HEK293 (cell line): Measurements from ENCODE around the gene FNTB.

Experiments used
- CTCF ChIA-PET: fragments of 350-600 bp; formaldehyde crosslinking; extraction: SDS; loops from one replicate; lab custom pipeline; 2021; ENCODE audit warnings: antibody characterized with exemption; lab: Yijun Ruan, JAX
- POLR2A ChIA-PET: fragments of 300-600 bp; formaldehyde crosslinking; extraction: SDS; loops from one replicate; lab custom pipeline; 2020; ENCODE audit warnings: antibody characterized with exemption, inconsistent platforms; lab: Yijun Ruan, JAX
- H3K27ac ChIP-seq: fragments of 200-500 bp; sonication (Bioruptor generic); 2 replicates; pipeline ENCODE4 v1.5.1; 2014; ENCODE audit warnings: low read depth, low read length, control low read depth, inconsistent platforms; ENCODE audit errors: extremely low read depth
- H3K36me3 ChIP-seq, 2 experiments: fragments of 200-500 bp in 1 of 2; sonication (Bioruptor generic) in 1 of 2; 1 replicate in 1 of 2; 2 replicates in 1 of 2; pipeline ENCODE4 v1.5.1; 2014 to 2017; ENCODE audit warnings: inconsistent platforms in 2 of 2, low read length in 2 of 2; ENCODE audit not compliant: control insufficient read depth in 2 of 2, insufficient read depth in 1 of 2
- H3K4me1 ChIP-seq: fragments of 200-500 bp; sonication (Bioruptor generic); 2 replicates; pipeline ENCODE4 v1.5.1; 2014; ENCODE audit warnings: mild to moderate bottlenecking, low read length, inconsistent platforms; ENCODE audit not compliant: control insufficient read depth, insufficient read depth
- H3K4me3 ChIP-seq: 2 replicates; pipeline ENCODE4 v1.5.1; 2011; ENCODE audit warnings: low read depth, mild to moderate bottlenecking, control low read depth, low read length, moderate library complexity
- H3K9me3 ChIP-seq: fragments of 200-500 bp; sonication (Bioruptor generic); 2 replicates; pipeline ENCODE4 v1.5.1; 2014; ENCODE audit warnings: low read depth, low read length, inconsistent platforms; ENCODE audit not compliant: control insufficient read depth, insufficient read depth
- AEBP2 ChIP-seq: fragments of 450-650 bp; formaldehyde crosslinking; IDR thresholded peaks from 2 replicates; pipeline ENCODE4 v1.5.1; 2016; ENCODE audit warnings: missing biosample characterization, missing genetic modification characterization, borderline replicate concordance
- BCL11B ChIP-seq: fragments of 450-650 bp; formaldehyde crosslinking; IDR thresholded peaks from 2 replicates; pipeline ENCODE4 v1.5.1; 2016; ENCODE audit warnings: low read depth, missing biosample characterization, missing genetic modification characterization
- EGR2 ChIP-seq: fragments of 450-650 bp; formaldehyde crosslinking; IDR thresholded peaks from 2 replicates; pipeline ENCODE4 v1.5.1; 2016; ENCODE audit warnings: low read depth, missing biosample characterization, missing genetic modification characterization
- HOXD13 ChIP-seq: sonication (generic); formaldehyde crosslinking; IDR thresholded peaks from 2 replicates; pipeline ENCODE4 v1.8.0; 2022; ENCODE audit warnings: missing genetic modification reagents, borderline replicate concordance
- PRDM2 ChIP-seq: fragments of 450-650 bp; formaldehyde crosslinking; IDR thresholded peaks from 2 replicates; pipeline ENCODE4 v1.5.1; 2016; ENCODE audit warnings: missing biosample characterization, missing genetic modification characterization, borderline replicate concordance
- YY1 ChIP-seq: fragments of 450-650 bp; formaldehyde crosslinking; IDR thresholded peaks from 2 replicates; pipeline ENCODE4 v1.5.1; 2018; ENCODE audit warnings: missing biosample characterization, missing genetic modification characterization
- ZBTB44 ChIP-seq: fragments of 450-650 bp; IDR thresholded peaks from 2 replicates; pipeline ENCODE4 v1.5.1; 2018; ENCODE audit warnings: missing biosample characterization, mild to moderate bottlenecking, missing genetic modification characterization
- ZBTB49 ChIP-seq: fragments of 450-650 bp; formaldehyde crosslinking; IDR thresholded peaks from 2 replicates; pipeline ENCODE4 v1.5.1; 2016; ENCODE audit warnings: missing biosample characterization, missing genetic modification characterization, low read depth
- ZIC2 ChIP-seq: fragments of 450-650 bp; formaldehyde crosslinking; IDR thresholded peaks from 2 replicates; pipeline ENCODE4 v1.5.1; 2016; ENCODE audit warnings: missing biosample characterization, missing genetic modification characterization
- ZNF114 ChIP-seq: fragments of 450-650 bp; formaldehyde crosslinking; IDR thresholded peaks from 2 replicates; pipeline ENCODE4 v1.5.0; 2017; ENCODE audit warnings: missing biosample characterization, missing genetic modification characterization
- ZNF132 ChIP-seq: fragments of 450-650 bp; formaldehyde crosslinking; IDR thresholded peaks from 2 replicates; pipeline ENCODE4 v1.5.1; 2017; ENCODE audit warnings: missing biosample characterization, missing genetic modification characterization, borderline replicate concordance
- ZNF133 ChIP-seq: fragments of 450-650 bp; formaldehyde crosslinking; IDR thresholded peaks from 2 replicates; pipeline ENCODE4 v1.5.1; 2016; ENCODE audit warnings: missing biosample characterization, missing genetic modification characterization
- ZNF146 ChIP-seq: fragments of 450-650 bp; formaldehyde crosslinking; IDR thresholded peaks from 2 replicates; pipeline ENCODE4 v1.5.1; 2016; ENCODE audit warnings: missing biosample characterization, missing genetic modification characterization
- ZNF202 ChIP-seq: fragments of 450-650 bp; formaldehyde crosslinking; IDR thresholded peaks from 2 replicates; pipeline ENCODE4 v1.5.1; 2016; ENCODE audit warnings: missing biosample characterization, missing genetic modification characterization, borderline replicate concordance
- ZNF404 ChIP-seq: fragments of 450-650 bp; formaldehyde crosslinking; IDR thresholded peaks from 2 replicates; pipeline ENCODE4 v1.5.1; 2017; ENCODE audit warnings: missing biosample characterization, missing genetic modification characterization
- ZNF510 ChIP-seq: fragments of 450-650 bp; formaldehyde crosslinking; IDR thresholded peaks from 2 replicates; pipeline ENCODE4 v1.5.1; 2018; ENCODE audit warnings: mild to moderate bottlenecking, missing genetic modification characterization, missing biosample characterization; ENCODE audit not compliant: insufficient replicate concordance
- ZNF555 ChIP-seq: fragments of 450-650 bp; formaldehyde crosslinking; conservative IDR thresholded peaks from 2 replicates; pipeline ENCODE4 v1.5.1; 2017; ENCODE audit warnings: missing biosample characterization, mild to moderate bottlenecking, missing genetic modification characterization, inconsistent platforms
- ZNF580 ChIP-seq: fragments of 450-650 bp; formaldehyde crosslinking; IDR thresholded peaks from 2 replicates; pipeline ENCODE4 v1.5.1; 2016; ENCODE audit warnings: missing biosample characterization, missing genetic modification characterization
- ZNF585B ChIP-seq: fragments of 450-650 bp; formaldehyde crosslinking; IDR thresholded peaks from 2 replicates; pipeline ENCODE4 v1.5.1; 2016; ENCODE audit warnings: missing biosample characterization, missing genetic modification characterization
- ZSCAN18 ChIP-seq: fragments of 450-650 bp; formaldehyde crosslinking; IDR thresholded peaks from 2 replicates; pipeline ENCODE4 v1.5.1; 2016; ENCODE audit warnings: missing biosample characterization, missing genetic modification characterization

Gene FNTB

GRCh38 chr14:64946310-64947045, 40.2 kb upstream of the FNTB start (continued):
- TF ChIP-seq AEBP2 (tag by site-specific recombination) (no peak), YY1 (tag by site-specific recombination) (no peak), ZNF555 (no peak), ZNF510 (no peak), ZSCAN18 (tag by site-specific recombination) (no peak)

- ChIA-PET POLR2A (no interaction called here), CTCF (interaction anchor here (0.6 to 0.7 kb wide), 3 partner anchors 23 to 172 kb away, joined by 3 to 7 read pairs (median 4); no protein-coding TSS in a partner anchor)
- H3K4me3 ChIP-seq: no peak overlapping the region
- H3K9me3 ChIP-seq: no peaks in the 10 kb centered on the region
- H3K4me1 ChIP-seq: no peaks in the 10 kb centered on the region
- no peak overlapping the region for H3K27ac ChIP-seq
- peaks cover 0 to 58% of the 10 kb centered on the region in 2 experiments; a peak in 1 of 3 replicates for H3K36me3 ChIP-seq
- no peak for TF ChIP-seq HOXD13 (CRISPR knock-in tag)
- no peak for TF ChIP-seq ZBTB44
- TF ChIP-seq ZNF202: no peak
- no peak for TF ChIP-seq ZIC2 (tag by site-specific recombination)
- TF ChIP-seq ZNF404: no peak
- no peak for TF ChIP-seq ZNF133 (tag by site-specific recombination)
- no peak for TF ChIP-seq ZNF555
- TF ChIP-seq ZBTB49: no peak
- TF ChIP-seq BCL11B (tag by site-specific recombination): no peak
- TF ChIP-seq ZNF580 (tag by site-specific recombination): no peak
- TF ChIP-seq ZNF114 (tag by site-specific recombination): no peak
- TF ChIP-seq ZNF585B (tag by site-specific recombination): no peak
- TF ChIP-seq PRDM2 (tag by site-specific recombination): no peak
- TF ChIP-seq EGR2: no peak
- no peak for TF ChIP-seq ZNF146 (tag by site-specific recombination)
- no peak for TF ChIP-seq ZNF132 (tag by site-specific recombination)
Measured at GRCh38 chr14:64947710-64948611, 38.7 kb upstream of the FNTB start.
